IMR-90 (cell line): Measurements from ENCODE around the gene LTA. TPM values are rescaled to one million over a fixed set of nuclear protein-coding genes. Genes with fewer than 3 reads are reported as not detected.

Experiments
- ATAC-seq: fragments of 200-7000 bp; cut with Tn5 transposase; 2 replicates; pipeline ENCODE4 v1.9.1; 2020; ENCODE audit warnings: low read depth, mild to moderate bottlenecking, moderate library complexity
- BruUV-seq: library from RNA; stranded (reverse); fragments of 400-500 nt; replicated peaks from 2 replicates; lab custom pipeline; 2021; lab: Mats Ljungman, UMichigan
- CTCF ChIA-PET: fragments of 300-600 bp; formaldehyde crosslinking; extraction: SDS; loops from one replicate; lab custom pipeline; 2021; ENCODE audit warnings: antibody characterized with exemption; lab: Yijun Ruan, JAX
- POLR2A ChIA-PET: fragments of 300-600 bp; sonication (Branson Sonifier 250); formaldehyde crosslinking; loops from one replicate; lab custom pipeline; 2022; ENCODE audit warnings: antibody characterized with exemption; ENCODE audit not compliant: unreplicated experiment; lab: Charles Lee
- DNase-seq: peaks from one replicate; pipeline ENCODE4 v3.0.0; 2013
- H2AFZ ChIP-seq: replicated peaks from 2 replicates; pipeline ENCODE3; 2013; ENCODE audit warnings: low read length, mild to moderate bottlenecking; ENCODE audit not compliant: poor library complexity
- H2AK5ac ChIP-seq: 2 replicates; pipeline ENCODE4 v1.6.1; 2013; ENCODE audit warnings: low read depth, low read length, inconsistent platforms
- H2AK9ac ChIP-seq: replicated peaks from 2 replicates; pipeline ENCODE3; 2013; ENCODE audit warnings: mild to moderate bottlenecking, low read depth, low read length, moderate library complexity; ENCODE audit not compliant: poor library complexity
- H2BK120ac ChIP-seq: 2 replicates; pipeline ENCODE4 v1.6.1; 2013; ENCODE audit warnings: low read depth, low read length, inconsistent platforms
- H2BK15ac ChIP-seq: 3 replicates; pipeline ENCODE4 v1.6.1; 2013; ENCODE audit warnings: low read depth, low read length, inconsistent platforms
- H2BK20ac ChIP-seq: 2 replicates; pipeline ENCODE4 v1.6.1; 2013; ENCODE audit warnings: low read depth, mild to moderate bottlenecking, inconsistent platforms, low read length, moderate library complexity
- H2BK5ac ChIP-seq: 2 replicates; pipeline ENCODE4 v1.6.1; 2013; ENCODE audit warnings: mild to moderate bottlenecking, low read depth, low read length, inconsistent platforms; ENCODE audit not compliant: poor library complexity, severe bottlenecking
- H3K14ac ChIP-seq: replicated peaks from 2 replicates; pipeline ENCODE4 v1.6.1; 2013; ENCODE audit warnings: low read depth, low read length, inconsistent platforms
- H3K18ac ChIP-seq: 2 replicates; pipeline ENCODE4 v1.6.1; 2013; ENCODE audit warnings: low read depth, low read length, control low read depth
- H3K23ac ChIP-seq: 2 replicates; pipeline ENCODE4 v1.6.1; 2013; ENCODE audit warnings: low read depth, low read length, inconsistent platforms
- H3K27ac ChIP-seq: 2 replicates; pipeline ENCODE4 v1.5.1; 2013; ENCODE audit warnings: mild to moderate bottlenecking, control low read depth, low read length; ENCODE audit not compliant: insufficient read depth
- H3K27me3 ChIP-seq: 2 replicates; pipeline ENCODE4 v1.6.1; 2013; ENCODE audit warnings: low read length; ENCODE audit not compliant: control insufficient read depth, insufficient read depth
- H3K36me3 ChIP-seq: 2 replicates; pipeline ENCODE4 v1.6.1; 2013; ENCODE audit warnings: low read length, mixed read lengths; ENCODE audit not compliant: control insufficient read depth, insufficient read depth
- H3K4ac ChIP-seq: 2 replicates; pipeline ENCODE4 v1.6.1; 2013; ENCODE audit warnings: low read depth, low read length, inconsistent platforms
- H3K4me1 ChIP-seq: 2 replicates; pipeline ENCODE4 v1.6.1; 2013; ENCODE audit warnings: low read length, mixed read lengths; ENCODE audit not compliant: control insufficient read depth, insufficient read depth
- H3K4me2 ChIP-seq: 2 replicates; pipeline ENCODE4 v1.6.1; 2013; ENCODE audit warnings: low read depth, mild to moderate bottlenecking, control low read depth, low read length, moderate library complexity
- H3K4me3 ChIP-seq: 2 replicates; pipeline ENCODE4 v1.5.1; 2013; ENCODE audit warnings: low read depth, mild to moderate bottlenecking, control low read depth, low read length, moderate library complexity; ENCODE audit not compliant: insufficient read depth
- H3K56ac ChIP-seq: 2 replicates; pipeline ENCODE4 v1.6.1; 2013; ENCODE audit warnings: low read length, inconsistent platforms; ENCODE audit not compliant: insufficient read depth; ENCODE audit errors: extremely low read depth
- H3K79me1 ChIP-seq, 2 experiments: 2 replicates each; pipeline ENCODE4 v1.6.1; 2013; ENCODE audit warnings: low read length in 2 of 2, inconsistent platforms in 1 of 2, low read depth in 1 of 2
- H3K9ac ChIP-seq: 2 replicates; pipeline ENCODE4 v1.6.1; 2013; ENCODE audit warnings: low read depth, low read length, control low read depth
- H3K9me1 ChIP-seq: 2 replicates; pipeline ENCODE4 v1.6.1; 2013; ENCODE audit warnings: low read length, inconsistent platforms; ENCODE audit not compliant: insufficient read depth
- H3K9me3 ChIP-seq: 2 replicates; pipeline ENCODE4 v1.6.1; 2013; ENCODE audit warnings: low read length; ENCODE audit not compliant: control insufficient read depth, insufficient read depth
- H4K20me1 ChIP-seq: 2 replicates; pipeline ENCODE4 v1.6.1; 2013; ENCODE audit warnings: low read length, inconsistent platforms; ENCODE audit not compliant: insufficient read depth
- H4K5ac ChIP-seq: 2 replicates; pipeline ENCODE4 v1.6.1; 2013; ENCODE audit warnings: mild to moderate bottlenecking, low read depth, low read length, control low read depth
- H4K8ac ChIP-seq, 2 experiments: 2 replicates each; pipeline ENCODE4 v1.6.1; 2013; ENCODE audit warnings: low read depth in 2 of 2, low read length in 2 of 2, control low read depth in 1 of 2, inconsistent platforms in 1 of 2
- H4K91ac ChIP-seq: 2 replicates; pipeline ENCODE4 v1.6.1; 2013; ENCODE audit warnings: low read depth, low read length, inconsistent platforms; ENCODE audit not compliant: insufficient read depth
- BHLHE40 ChIP-seq: fragments of 150-350 bp; IDR thresholded peaks from 2 replicates; pipeline ENCODE4 v1.6.1; 2016; ENCODE audit warnings: mild to moderate bottlenecking, low read depth, low read length
- CTCF ChIP-seq: conservative IDR thresholded peaks from 2 replicates; pipeline ENCODE4 v1.5.1; 2012; ENCODE audit warnings: mild to moderate bottlenecking, low read depth, low read length, improper control_type of control experiment
- ELK1 ChIP-seq: fragments of 150-350 bp; IDR thresholded peaks from 2 replicates; pipeline ENCODE4 v1.6.1; 2016; ENCODE audit warnings: low read depth, mild to moderate bottlenecking, low read length, moderate library complexity, borderline replicate concordance
- FOS ChIP-seq: fragments of 150-350 bp; IDR thresholded peaks from 2 replicates; pipeline ENCODE4 v1.6.1; 2016; ENCODE audit warnings: low read depth, low read length
- MAFK ChIP-seq: IDR thresholded peaks from 2 replicates; pipeline ENCODE4 v1.6.1; 2012; ENCODE audit warnings: low read depth, low read length, improper control_type of control experiment
- MAZ ChIP-seq: IDR thresholded peaks from 2 replicates; pipeline ENCODE4 v1.6.1; 2012; ENCODE audit warnings: low read depth, mild to moderate bottlenecking, low read length, improper control_type of control experiment, moderate library complexity, borderline replicate concordance
- MXI1 ChIP-seq: IDR thresholded peaks from 2 replicates; pipeline ENCODE4 v1.6.1; 2012; ENCODE audit warnings: low read depth, mild to moderate bottlenecking, low read length, moderate library complexity, borderline replicate concordance
- NFE2L2 ChIP-seq: fragments of 150-350 bp; IDR thresholded peaks from 2 replicates; pipeline ENCODE4 v1.6.1; 2016; ENCODE audit warnings: low read depth, mild to moderate bottlenecking, low read length
- POLR2A ChIP-seq: IDR thresholded peaks from 2 replicates; pipeline ENCODE4 v1.6.1; 2012; ENCODE audit warnings: mild to moderate bottlenecking, low read depth, low read length
- RAD21 ChIP-seq: IDR thresholded peaks from 2 replicates; pipeline ENCODE4 v1.6.1; 2012; ENCODE audit warnings: low read length, improper control_type of control experiment
- SMC3 ChIP-seq: fragments of 150-350 bp; IDR thresholded peaks from 2 replicates; pipeline ENCODE4 v1.6.1; 2016; ENCODE audit warnings: low read depth, mild to moderate bottlenecking, antibody characterized with exemption, low read length, moderate library complexity
- WGBS, 2 experiments: methylation state at CpG; one replicate each; pipeline versions ENCODE4 v1.1.5 to v1.1.7; 2013; ENCODE audit warnings: missing lambda C conversion rate in 2 of 2; ENCODE audit not compliant: insufficient read length in 1 of 2; ENCODE audit errors: extremely low coverage in 2 of 2; 5-methylcytosine and 5-hydroxymethylcytosine counted together
- dilution Hi-C: fragments of 300-500 bp; cut with HindIII; formaldehyde crosslinking; loops from one replicate; pipeline ENCODE4 v1.14.3; 2018; ENCODE audit warnings: low sequenced_read_pairs; ENCODE audit not compliant: unreplicated experiment
- in situ Hi-C: fragments of 300-500 bp; cut with MboI; formaldehyde crosslinking; loops from 3 replicates; pipeline ENCODE4 v1.14.3; 2019; ENCODE audit warnings: low sequenced_read_pairs, inconsistent platforms, mixed read lengths
- intact Hi-C: fragments of 100-400 bp; cut with micrococcal nuclease; formaldehyde crosslinking; loops from 2 replicates; pipeline ENCODE4 v1.10.0; 2022
- polyA plus RNA-seq, 3 experiments: library from polyadenylated mRNA; depleted of rRNA; stranded (reverse); fragments of >200 nt; gene quantifications; 2 replicates each; pipeline ENCODE4 v1.2.3, GENCODE V29; 2012; ENCODE audit warnings: low replicate concordance in 1 of 3
- total RNA-seq: library from RNA; depleted of rRNA; stranded (reverse); fragments of >200 nt; gene quantifications from 2 replicates; pipeline ENCODE4 v1.2.3, GENCODE V29; 2012

LTA gene
- total and polyA plus RNA-seq, 2 of the 4 experiments (the other 2 are of a cell fraction) = not detected

- Histone ChIP-seq H3K9ac (no peak overlapping the region), H2AK5ac (no peak overlapping the region), H2BK20ac (no peak overlapping the region), H3K14ac (no peak overlapping the region), H4K91ac (no peak overlapping the region), H2BK5ac (no peak overlapping the region), H4K20me1 (no peaks in the 10 kb centered on the region), H4K5ac (no peak overlapping the region), H3K4me2 (no peak overlapping the region), H4K8ac (no peak overlapping the region), H3K23ac (no peak overlapping the region), H3K27ac (no peak overlapping the region), H3K27me3 (peaks cover 30% of the 10 kb centered on the region), H3K18ac (no peak overlapping the region), H2BK15ac (no peak overlapping the region), H3K4me1 (no peaks in the 10 kb centered on the region), H3K36me3 (no peaks in the 10 kb centered on the region), H2AFZ (no peak overlapping the region), H3K9me1 (no peaks in the 10 kb centered on the region), H3K4me3 (no peak overlapping the region), H3K79me1 (no peaks in the 10 kb centered on the region), H3K9me3 (no peaks in the 10 kb centered on the region), H3K56ac (no peak overlapping the region), H3K4ac (no peak overlapping the region), H2BK120ac (no peak overlapping the region), H2AK9ac (no peak overlapping the region)
- 52% methylated on average over 4 of the region's 8 CpGs; no CpG with 5 or more reads in 1 of the 2 experiments for WGBS, 2 experiments
- no peak for ATAC-seq
- BruUV-seq = no TSS peak
- intact Hi-C loops (no loop called here), in situ Hi-C loops (no loop called here), dilution Hi-C loops (no loop called here)
- no peak for DNase-seq
- TF ChIP-seq SMC3 (no peak), BHLHE40 (no peak), CTCF (no peak), RAD21 (no peak), POLR2A (no peak), MAZ (no peak), MXI1 (no peak), ELK1 (no peak), MAFK (no peak), NFE2L2 (no peak), FOS (no peak)
- CTCF ChIA-PET = no interaction called here
- POLR2A ChIA-PET = no interaction called here
Observed at GRCh38 chr6:31575952-31576685, 4.0 kb downstream of the LTA start.
